H1 (cell line): Measurements from ENCODE around the gene GYPC. TPM values are rescaled to one million over a fixed set of nuclear protein-coding genes. Genes with fewer than 3 reads are reported as not detected.

Experiments used
- CTCF ChIA-PET: fragments of 300-600 bp; sonication (Branson Sonifier 250); formaldehyde crosslinking; loops from one replicate; lab custom pipeline; 2021; ENCODE audit not compliant: partially characterized antibody; lab: Charles Lee
- POLR2A ChIA-PET: fragments of 300-600 bp; sonication (Branson Sonifier 250); formaldehyde crosslinking; loops from one replicate; lab custom pipeline; 2021; ENCODE audit warnings: inconsistent platforms; ENCODE audit not compliant: partially characterized antibody; lab: Charles Lee
- DNase-seq, 2 experiments: peaks; one replicate each; pipeline versions ENCODE4 v3.0.0 to v3.0.0-alpha.2; 2010 to 2022; ENCODE audit warnings: low spot score in 2 of 2, low read depth in 1 of 2, mixed read lengths in 1 of 2
- FAIRE-seq: peaks from 2 replicates; lab custom pipeline; 2011; peaks lifted over from hg19 to GRCh38; lab: Jason Lieb, UNC
- H2AFZ ChIP-seq: 2 replicates; pipeline ENCODE4 v1.8.1; 2012; ENCODE audit warnings: low read length, inconsistent platforms
- H2AK5ac ChIP-seq: 2 replicates; pipeline ENCODE4 v1.6.1; 2013; ENCODE audit warnings: low read depth, low read length
- H2BK120ac ChIP-seq: replicated peaks from 2 replicates; pipeline ENCODE3; 2013; ENCODE audit warnings: low read depth, low read length, inconsistent platforms
- H2BK12ac ChIP-seq: 2 replicates; pipeline ENCODE4 v1.6.1; 2013; ENCODE audit warnings: low read depth, low read length
- H2BK15ac ChIP-seq: 2 replicates; pipeline ENCODE4 v1.6.1; 2013; ENCODE audit warnings: low read length
- H2BK20ac ChIP-seq: 2 replicates; pipeline ENCODE4 v1.6.1; 2013; ENCODE audit warnings: low read length
- H2BK5ac ChIP-seq: 2 replicates; pipeline ENCODE4 v1.6.1; 2013; ENCODE audit warnings: low read depth, low read length
- H3K14ac ChIP-seq: 2 replicates; pipeline ENCODE4 v1.6.1; 2013; ENCODE audit warnings: inconsistent platforms; ENCODE audit not compliant: insufficient read length
- H3K18ac ChIP-seq: 2 replicates; pipeline ENCODE4 v1.6.1; 2013; ENCODE audit warnings: low read length; ENCODE audit errors: extremely low read depth
- H3K23ac ChIP-seq: 2 replicates; pipeline ENCODE4 v1.6.1; 2013; ENCODE audit warnings: inconsistent platforms; ENCODE audit not compliant: insufficient read length
- H3K23me2 ChIP-seq: 2 replicates; pipeline ENCODE4 v1.6.1; 2013; ENCODE audit warnings: low read depth, low read length
- H3K27ac ChIP-seq: 2 replicates; pipeline ENCODE4 v1.6.1; 2011; ENCODE audit warnings: low read depth, low read length, inconsistent platforms
- H3K27me3 ChIP-seq, 4 experiments: replicated peaks in 1 of 4; 1 replicate in 1 of 4; 2 replicates in 3 of 4; pipeline versions ENCODE4 v1.6.1 to v1.8.1; 2011 to 2013; ENCODE audit warnings: low read length in 3 of 4, mild to moderate bottlenecking in 3 of 4, inconsistent platforms in 2 of 4, mixed read lengths in 2 of 4, moderate library complexity in 1 of 4; ENCODE audit not compliant: control insufficient read depth in 3 of 4, insufficient read depth in 3 of 4; ENCODE audit errors: extremely low read depth in 1 of 4
- H3K36me3 ChIP-seq, 4 experiments: 2 replicates each; pipeline versions ENCODE4 v1.6.1 to v1.8.1; 2011 to 2013; ENCODE audit warnings: mild to moderate bottlenecking in 4 of 4, low read length in 3 of 4, moderate library complexity in 2 of 4, control low read depth in 1 of 4, inconsistent platforms in 1 of 4; ENCODE audit not compliant: insufficient read depth in 4 of 4, control insufficient read depth in 2 of 4
- H3K4ac ChIP-seq: replicated peaks from 2 replicates; pipeline ENCODE3; 2013; ENCODE audit warnings: low read length, low read depth, mixed read lengths, inconsistent platforms; ENCODE audit not compliant: insufficient read length
- H3K4me1 ChIP-seq, 4 experiments: replicated peaks in 1 of 4; 1 replicate in 1 of 4; 2 replicates in 3 of 4; pipeline versions ENCODE4 v1.6.1 to v1.8.1; 2011 to 2013; ENCODE audit warnings: low read length in 3 of 4, inconsistent platforms in 2 of 4, mixed read lengths in 1 of 4; ENCODE audit not compliant: insufficient read depth in 4 of 4, control insufficient read depth in 3 of 4
- H3K4me2 ChIP-seq, 2 experiments: 2 replicates each; pipeline versions ENCODE4 v1.6.1 to v1.8.1; 2011 to 2013; ENCODE audit warnings: low read depth in 2 of 2, low read length in 2 of 2, control low read depth in 1 of 2, inconsistent platforms in 1 of 2, mild to moderate bottlenecking in 1 of 2; ENCODE audit not compliant: insufficient read depth in 1 of 2
- H3K4me3 ChIP-seq, 4 experiments: fragments of 200-600, 300-600 bp in 1 of 4; sonication (generic), shearing (Covaris generic), sonication (Bioruptor Twin) in 1 of 4; 2 replicates each; pipeline versions ENCODE4 v1.5.1 to v1.8.1; 2011 to 2016; ENCODE audit warnings: low read length in 4 of 4, low read depth in 3 of 4, control low read depth in 2 of 4, inconsistent platforms in 2 of 4, mild to moderate bottlenecking in 2 of 4, mixed read lengths in 1 of 4, moderate library complexity in 1 of 4; ENCODE audit not compliant: insufficient read depth in 2 of 4; ENCODE audit errors: extremely low read depth in 1 of 4
- H3K56ac ChIP-seq: replicated peaks from 2 replicates; pipeline ENCODE3; 2013; ENCODE audit warnings: low read depth, mild to moderate bottlenecking, mixed read lengths, low read length, inconsistent platforms; ENCODE audit not compliant: insufficient read length
- H3K79me1 ChIP-seq: 2 replicates; pipeline ENCODE4 v1.6.1; 2013; ENCODE audit warnings: low read depth, low read length, control low read depth
- H3K79me2 ChIP-seq, 2 experiments: 2 replicates each; pipeline versions ENCODE4 v1.6.1 to v1.8.1; 2012 to 2013; ENCODE audit warnings: low read length in 2 of 2, mild to moderate bottlenecking in 2 of 2, inconsistent platforms in 1 of 2; ENCODE audit not compliant: insufficient read depth in 2 of 2, control insufficient read depth in 1 of 2
- H3K9ac ChIP-seq, 4 experiments: replicated peaks in 1 of 4; 1 replicate in 1 of 4; 2 replicates in 3 of 4; pipeline versions ENCODE4 v1.6.1 to v1.8.1; 2011 to 2013; ENCODE audit warnings: low read depth in 3 of 4, low read length in 3 of 4, control low read depth in 2 of 4, mild to moderate bottlenecking in 2 of 4, moderate library complexity in 2 of 4, inconsistent platforms in 1 of 4; ENCODE audit errors: extremely low read depth in 1 of 4
- H3K9me3 ChIP-seq, 2 experiments: 2 replicates each; pipeline versions ENCODE4 v1.6.1 to v1.8.1; 2012 to 2013; ENCODE audit warnings: mild to moderate bottlenecking in 2 of 2, moderate library complexity in 2 of 2, control low read depth in 1 of 2, inconsistent platforms in 1 of 2, low read depth in 1 of 2, low read length in 1 of 2, mixed read lengths in 1 of 2; ENCODE audit not compliant: insufficient read depth in 2 of 2
- H4K20me1 ChIP-seq, 2 experiments: replicated peaks in 1 of 2; 2 replicates each; pipeline versions ENCODE3 to v1.8.1; 2011 to 2013; ENCODE audit warnings: inconsistent platforms in 2 of 2, low read length in 2 of 2, mild to moderate bottlenecking in 1 of 2; ENCODE audit not compliant: insufficient read depth in 2 of 2, control insufficient read depth in 1 of 2
- H4K5ac ChIP-seq: 2 replicates; pipeline ENCODE4 v1.6.1; 2013; ENCODE audit warnings: low read length, low read depth, mixed read lengths, inconsistent platforms; ENCODE audit not compliant: insufficient read length
- H4K8ac ChIP-seq: 2 replicates; pipeline ENCODE4 v1.8.0; 2013; ENCODE audit warnings: mild to moderate bottlenecking, moderate library complexity, low read length, inconsistent platforms; ENCODE audit not compliant: insufficient read depth; ENCODE audit errors: extremely low read depth
- H4K91ac ChIP-seq: replicated peaks from 2 replicates; pipeline ENCODE3; 2013; ENCODE audit warnings: low read length, mixed read lengths, inconsistent platforms; ENCODE audit not compliant: insufficient read length
- CHD2 ChIP-seq: IDR thresholded peaks from 2 replicates; pipeline ENCODE4 v1.6.1; 2012; ENCODE audit warnings: low read length, improper control_type of control experiment
- HDAC2 ChIP-seq, 2 experiments: fragments of 300-600 bp in 1 of 2; sonication (generic) in 1 of 2; IDR thresholded peaks; 2 replicates each; pipeline ENCODE4 v1.6.1; 2011 to 2012; ENCODE audit warnings: low read depth in 2 of 2, low read length in 2 of 2, mild to moderate bottlenecking in 2 of 2, moderate library complexity in 2 of 2, borderline replicate concordance in 1 of 2, inconsistent platforms in 1 of 2
- KDM1A ChIP-seq: fragments of 200-600, 300-600 bp; sonication (generic); IDR thresholded peaks from 2 replicates; pipeline ENCODE4 v1.7.1; 2016; ENCODE audit warnings: mild to moderate bottlenecking, low read length, borderline replicate concordance
- KDM4A ChIP-seq: IDR thresholded peaks from one replicate; pipeline ENCODE4 v1.7.1; 2012; ENCODE audit warnings: low read depth, mild to moderate bottlenecking, moderate library complexity, low read length, inconsistent platforms; ENCODE audit not compliant: severe bottlenecking
- YY1 ChIP-seq: IDR thresholded peaks from 2 replicates; pipeline ENCODE4 v1.6.1; 2011; ENCODE audit warnings: low read depth, mild to moderate bottlenecking, low read length
- WGBS, 2 experiments: shearing (Covaris generic) in 1 of 2; methylation state at CpG; one replicate each; pipeline versions ENCODE4 v1.1.6 to v1.1.7; 2013 to 2015; ENCODE audit warnings: low lambda C conversion rate in 2 of 2, mixed read lengths in 2 of 2, inconsistent platforms in 1 of 2, low coverage in 1 of 2, missing lambda C conversion rate in 1 of 2; ENCODE audit not compliant: insufficient replicate concordance in 2 of 2, insufficient coverage in 1 of 2, insufficient read length in 1 of 2; ENCODE audit errors: extremely low coverage in 1 of 2, missing lambda C conversion rate in 1 of 2; 5-methylcytosine and 5-hydroxymethylcytosine counted together
- polyA plus RNA-seq, 7 experiments: library from polyadenylated mRNA; depleted of rRNA in 3 of 7; stranded (reverse) in 5 of 7; unstranded in 2 of 7; fragments of >200 nt in 5 of 7; fragments of 200-250 nt in 2 of 7; gene quantifications; 1 replicate in 5 of 7; 2 replicates in 1 of 7; 4 replicates in 1 of 7; pipeline versions ENCODE4 v1.2.1 to v1.2.3, GENCODE V29; 2011 to 2013; ENCODE audit warnings: missing spikeins in 2 of 7, mixed read lengths in 2 of 7
- total RNA-seq: library from RNA; stranded (reverse); fragmentation: NEBNext Ultra II Directional; extraction: Animal tissue kit (Norgen Biotek cat#: 25700); gene quantifications from 2 replicates; pipeline ENCODE4 v1.2.1, GENCODE V29; 2021
- TF ChIP-seq, protein P1 (sequence below), 3 experiments: IDR thresholded peaks; 1 replicate in 2 of 3; 2 replicates in 1 of 3; pipeline versions ENCODE4 v1.5.1 to v1.6.1; 2011; ENCODE audit warnings: low read length in 3 of 3, mild to moderate bottlenecking in 3 of 3, inconsistent platforms in 2 of 3, low read depth in 1 of 3, moderate library complexity in 1 of 3; ENCODE audit not compliant: insufficient read depth in 1 of 3; ENCODE audit errors: control extremely low read depth in 1 of 3
- TF ChIP-seq, protein P2 (sequence below): IDR thresholded peaks from 2 replicates; pipeline ENCODE4 v1.6.1; 2012; ENCODE audit warnings: inconsistent platforms

Gene GYPC
- total and polyA plus RNA-seq, 2 of the 8 experiments (the other 6 are each of a cell fraction or from before 2014, with no cell fraction given): 26.8 to 53.6 TPM

DNA sequence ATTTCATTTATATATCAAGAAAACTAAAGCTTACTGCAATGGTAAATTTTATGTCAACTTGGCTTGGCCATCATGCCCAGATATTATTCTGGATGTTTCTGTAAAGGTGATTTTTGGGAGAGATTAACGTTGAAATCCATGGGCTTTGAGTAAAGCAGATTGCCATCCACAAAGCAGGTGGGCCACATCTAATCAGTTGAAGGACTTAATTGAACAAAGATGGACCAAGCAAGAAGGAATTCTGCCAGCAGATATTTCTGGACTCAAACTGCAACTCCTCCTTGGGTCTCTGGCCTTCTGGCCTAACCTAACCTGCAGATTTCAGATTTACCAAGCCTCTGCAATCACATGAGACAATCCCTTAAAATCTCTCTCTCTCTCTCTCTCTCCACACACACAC is 77.8 kb downstream of the GYPC start:
- no peaks in the 10 kb centered on the region for H3K4me1 ChIP-seq
- FAIRE-seq: no peak
- no peak overlapping the region for H3K4ac ChIP-seq
- no peak overlapping the region for H3K14ac ChIP-seq
- H3K23me2 ChIP-seq: no peaks in the 10 kb centered on the region; the same call in 1 of the 2 replicates
- TF ChIP-seq CHD2: no peak
- TF ChIP-seq YY1: no peak
- no peak for TF ChIP-seq KDM1A
- no peak for TF ChIP-seq KDM4A
- TF ChIP-seq, protein P1, sequence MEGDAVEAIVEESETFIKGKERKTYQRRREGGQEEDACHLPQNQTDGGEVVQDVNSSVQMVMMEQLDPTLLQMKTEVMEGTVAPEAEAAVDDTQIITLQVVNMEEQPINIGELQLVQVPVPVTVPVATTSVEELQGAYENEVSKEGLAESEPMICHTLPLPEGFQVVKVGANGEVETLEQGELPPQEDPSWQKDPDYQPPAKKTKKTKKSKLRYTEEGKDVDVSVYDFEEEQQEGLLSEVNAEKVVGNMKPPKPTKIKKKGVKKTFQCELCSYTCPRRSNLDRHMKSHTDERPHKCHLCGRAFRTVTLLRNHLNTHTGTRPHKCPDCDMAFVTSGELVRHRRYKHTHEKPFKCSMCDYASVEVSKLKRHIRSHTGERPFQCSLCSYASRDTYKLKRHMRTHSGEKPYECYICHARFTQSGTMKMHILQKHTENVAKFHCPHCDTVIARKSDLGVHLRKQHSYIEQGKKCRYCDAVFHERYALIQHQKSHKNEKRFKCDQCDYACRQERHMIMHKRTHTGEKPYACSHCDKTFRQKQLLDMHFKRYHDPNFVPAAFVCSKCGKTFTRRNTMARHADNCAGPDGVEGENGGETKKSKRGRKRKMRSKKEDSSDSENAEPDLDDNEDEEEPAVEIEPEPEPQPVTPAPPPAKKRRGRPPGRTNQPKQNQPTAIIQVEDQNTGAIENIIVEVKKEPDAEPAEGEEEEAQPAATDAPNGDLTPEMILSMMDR (IDR thresholded peaks at IDR 0.05; ENCODE audit: control extremely low read depth in 1 of 3, insufficient read depth in 1 of 3, low read depth in 1 of 3, low read length in 3 of 3): no peak
- TF ChIP-seq HDAC2 (IDR thresholded peaks at IDR 0.05; ENCODE audit: borderline replicate concordance in 1 of 2, low read depth in 2 of 2, low read length in 2 of 2): no peak
- TF ChIP-seq, protein P2, sequence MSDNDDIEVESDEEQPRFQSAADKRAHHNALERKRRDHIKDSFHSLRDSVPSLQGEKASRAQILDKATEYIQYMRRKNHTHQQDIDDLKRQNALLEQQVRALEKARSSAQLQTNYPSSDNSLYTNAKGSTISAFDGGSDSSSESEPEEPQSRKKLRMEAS: no peak
- H3K18ac ChIP-seq: no peak overlapping the region
- H3K27me3 ChIP-seq: no peaks in the 10 kb centered on the region
- no peak overlapping the region for H2BK120ac ChIP-seq
- H2BK20ac ChIP-seq: no peak overlapping the region
- H3K23ac ChIP-seq: no peak overlapping the region
- H2BK5ac ChIP-seq: no peak overlapping the region
- POLR2A ChIA-PET: no interaction called here
- no peaks in the 10 kb centered on the region for H4K20me1 ChIP-seq
- no peak overlapping the region for H2AFZ ChIP-seq
- no peak overlapping the region for H4K8ac ChIP-seq
- no peak overlapping the region for H2AK5ac ChIP-seq
- WGBS, 2 experiments: 95% methylated on average over 1 of the region's 1 CpG; no CpG with 5 or more reads in 1 of the 2 experiments
- H3K79me2 ChIP-seq: no peaks in the 10 kb centered on the region
- DNase-seq: no peak
- H2BK12ac ChIP-seq: no peak overlapping the region
- no peak overlapping the region for H3K4me2 ChIP-seq
- no peak overlapping the region for H2BK15ac ChIP-seq
- no peak overlapping the region for H4K91ac ChIP-seq
- CTCF ChIA-PET: no interaction called here
- no peaks in the 10 kb centered on the region for H3K36me3 ChIP-seq
- no peak overlapping the region for H3K9ac ChIP-seq
- H3K4me3 ChIP-seq: no peak overlapping the region
- no peak overlapping the region for H4K5ac ChIP-seq
- H3K79me1 ChIP-seq: no peaks in the 10 kb centered on the region
- no peaks in the 10 kb centered on the region for H3K9me3 ChIP-seq
- H3K56ac ChIP-seq: no peak overlapping the region
- no peak overlapping the region for H3K27ac ChIP-seq
